H9 (cell line): ENCODE measurements around the gene DPM1. TPM values are rescaled to one million over a fixed set of nuclear protein-coding genes. Genes with fewer than 3 reads are reported as not detected.
A peak's percentile ranks its signal among the peaks of the same experiment; 100 is the strongest.

Source experiments
- DNase-seq: peaks from one replicate; pipeline ENCODE4 v3.0.0-alpha.2; 2017
- H2AFZ ChIP-seq: one replicate; pipeline ENCODE4 v1.6.1; 2013; ENCODE audit warnings: mild to moderate bottlenecking, low read length, control low read depth, moderate library complexity
- H2AK5ac ChIP-seq: 2 replicates; pipeline ENCODE4 v1.6.1; 2013; ENCODE audit warnings: low read length, control low read depth, mixed read lengths; ENCODE audit not compliant: insufficient read length
- H2BK120ac ChIP-seq: one replicate; pipeline ENCODE4 v1.6.1; 2013; ENCODE audit warnings: low read depth, mild to moderate bottlenecking, low read length, control low read depth, inconsistent platforms; ENCODE audit not compliant: poor library complexity, severe bottlenecking
- H2BK12ac ChIP-seq: 2 replicates; pipeline ENCODE4 v1.6.1; 2013; ENCODE audit warnings: low read length, control low read depth, mixed read lengths, low read depth; ENCODE audit not compliant: insufficient read length
- H2BK15ac ChIP-seq: 2 replicates; pipeline ENCODE4 v1.6.1; 2013; ENCODE audit warnings: low read depth, low read length, control low read depth
- H2BK20ac ChIP-seq: one replicate; pipeline ENCODE4 v1.6.1; 2013; ENCODE audit warnings: low read depth, mild to moderate bottlenecking, low read length, control low read depth, inconsistent platforms; ENCODE audit not compliant: poor library complexity, severe bottlenecking
- H2BK5ac ChIP-seq: 2 replicates; pipeline ENCODE4 v1.6.1; 2013; ENCODE audit warnings: low read length, control low read depth, mixed read lengths; ENCODE audit not compliant: insufficient read length
- H3K14ac ChIP-seq: 2 replicates; pipeline ENCODE4 v1.6.1; 2013; ENCODE audit warnings: low read length, control low read depth; ENCODE audit not compliant: insufficient read depth
- H3K18ac ChIP-seq: 2 replicates; pipeline ENCODE4 v1.6.1; 2013; ENCODE audit warnings: low read depth, mild to moderate bottlenecking, mixed read lengths, low read length, control low read depth; ENCODE audit not compliant: insufficient read length
- H3K23ac ChIP-seq: 2 replicates; pipeline ENCODE4 v1.6.1; 2013; ENCODE audit warnings: low read length, control low read depth, mixed read lengths, low read depth; ENCODE audit not compliant: insufficient read length
- H3K23me2 ChIP-seq: 2 replicates; pipeline ENCODE4 v1.6.1; 2013; ENCODE audit warnings: low read depth, mild to moderate bottlenecking, mixed read lengths, low read length, control low read depth; ENCODE audit not compliant: insufficient read length, poor library complexity, severe bottlenecking
- H3K27ac ChIP-seq: 2 replicates; pipeline ENCODE4 v1.5.1; 2013; ENCODE audit warnings: low read length, control low read depth, mixed read lengths, low read depth; ENCODE audit not compliant: insufficient read length
- H3K27me3 ChIP-seq: 2 replicates; pipeline ENCODE4 v1.6.1; 2013; ENCODE audit warnings: low read length, control low read depth, inconsistent platforms; ENCODE audit not compliant: insufficient read depth
- H3K4ac ChIP-seq: 2 replicates; pipeline ENCODE4 v1.6.1; 2013; ENCODE audit warnings: low read depth, mild to moderate bottlenecking, control low read depth, inconsistent platforms, low read length, moderate library complexity
- H3K4me1 ChIP-seq: 2 replicates; pipeline ENCODE4 v1.6.1; 2013; ENCODE audit warnings: low read length, control low read depth, inconsistent platforms; ENCODE audit not compliant: insufficient read depth
- H3K4me2 ChIP-seq: 2 replicates; pipeline ENCODE4 v1.6.1; 2013; ENCODE audit warnings: low read length, control low read depth, mixed read lengths; ENCODE audit not compliant: insufficient read length, insufficient read depth
- H3K56ac ChIP-seq: 2 replicates; pipeline ENCODE4 v1.6.1; 2013; ENCODE audit warnings: low read depth, mild to moderate bottlenecking, mixed read lengths, low read length, control low read depth; ENCODE audit not compliant: insufficient read length
- H3K79me1 ChIP-seq: 2 replicates; pipeline ENCODE4 v1.6.1; 2013; ENCODE audit warnings: low read depth, mild to moderate bottlenecking, moderate library complexity, low read length, control low read depth, inconsistent platforms; ENCODE audit not compliant: insufficient read depth, poor library complexity, severe bottlenecking
- H3K79me2 ChIP-seq: 2 replicates; pipeline ENCODE4 v1.6.1; 2013; ENCODE audit warnings: low read length, control low read depth, inconsistent platforms; ENCODE audit not compliant: insufficient read depth
- H3K9ac ChIP-seq: 2 replicates; pipeline ENCODE4 v1.6.1; 2013; ENCODE audit warnings: low read length, control low read depth, mixed read lengths; ENCODE audit not compliant: insufficient read length; ENCODE audit errors: extremely low read depth
- H3K9me3 ChIP-seq: one replicate; pipeline ENCODE4 v1.6.1; 2013; ENCODE audit warnings: low read depth, low read length, inconsistent platforms; ENCODE audit not compliant: control insufficient read depth
- H3T11ph ChIP-seq: one replicate; pipeline ENCODE4 v1.6.1; 2013; ENCODE audit warnings: mild to moderate bottlenecking, low read length, control low read depth, inconsistent platforms
- H4K20me1 ChIP-seq: one replicate; pipeline ENCODE4 v1.6.1; 2013; ENCODE audit not compliant: control insufficient read depth, insufficient read length, insufficient read depth
- H4K5ac ChIP-seq: 2 replicates; pipeline ENCODE4 v1.6.1; 2013; ENCODE audit warnings: low read depth, mild to moderate bottlenecking, mixed read lengths, low read length, control low read depth; ENCODE audit not compliant: insufficient read length
- H4K8ac ChIP-seq: replicated peaks from 2 replicates; pipeline ENCODE4 v1.6.1; 2013; ENCODE audit warnings: low read length, control low read depth, mixed read lengths, low read depth; ENCODE audit not compliant: insufficient read length
- H4K91ac ChIP-seq: 2 replicates; pipeline ENCODE4 v1.6.1; 2013; ENCODE audit warnings: low read depth, mild to moderate bottlenecking, moderate library complexity, mixed read lengths, low read length, control low read depth; ENCODE audit not compliant: insufficient read length
- H3K27ac Mint-ChIP-seq, 3 experiments: 2 replicates in 2 of 3; 3 replicates in 1 of 3; pipeline ENCODE4 v1.8.0; 2020 to 2021; ENCODE audit warnings: mixed read lengths in 3 of 3, mild to moderate bottlenecking in 1 of 3, moderate library complexity in 1 of 3
- H3K27me3 Mint-ChIP-seq: 2 replicates; pipeline ENCODE4 v1.8.0; 2021; ENCODE audit warnings: low read depth, mild to moderate bottlenecking, moderate library complexity, mixed read lengths
- H3K36me3 Mint-ChIP-seq, 3 experiments: 2 replicates in 2 of 3; 3 replicates in 1 of 3; pipeline ENCODE4 v1.8.0; 2020 to 2021; ENCODE audit warnings: low read depth in 3 of 3, mixed read lengths in 3 of 3; ENCODE audit not compliant: insufficient read depth in 1 of 3
- H3K4me1 Mint-ChIP-seq, 2 experiments: 2 replicates each; pipeline ENCODE4 v1.8.0; 2020; ENCODE audit warnings: mixed read lengths in 2 of 2
- H3K4me3 Mint-ChIP-seq, 2 experiments: 2 replicates in 1 of 2; 3 replicates in 1 of 2; pipeline ENCODE4 v1.8.0; 2020 to 2021; ENCODE audit warnings: mild to moderate bottlenecking in 2 of 2, mixed read lengths in 2 of 2, moderate library complexity in 1 of 2
- H3K9me3 Mint-ChIP-seq, 2 experiments: 2 replicates in 1 of 2; 3 replicates in 1 of 2; pipeline ENCODE4 v1.8.0; 2020; ENCODE audit warnings: mild to moderate bottlenecking in 2 of 2, mixed read lengths in 2 of 2, moderate library complexity in 1 of 2
- CTCF ChIP-seq: fragments of 200-600 bp; sonication (generic); conservative IDR thresholded peaks from 3 replicates; pipeline ENCODE4 v1.8.0; 2021; ENCODE audit warnings: antibody characterized with exemption, mild to moderate bottlenecking
- WGBS: extraction: QIAGEN DNeasy Blood & Tissue Kit; methylation state at CpG from one replicate; pipeline ENCODE4 v1.1.7; 2013; ENCODE audit warnings: missing lambda C conversion rate, low lambda C conversion rate, mixed read lengths; ENCODE audit not compliant: insufficient read length; ENCODE audit errors: extremely low coverage; 5-methylcytosine and 5-hydroxymethylcytosine counted together
- total RNA-seq: library from RNA; stranded (reverse); gene quantifications from 2 replicates; pipeline ENCODE4 v1.2.1, GENCODE V29; 2021

Gene DPM1
- total RNA-seq, 1 experiment from 2014 or later = 64.0 TPM

- peaks cover 6% of the 10 kb centered on the region for H3K4me1 ChIP-seq
- Mint-ChIP-seq H3K9me3 (peaks cover 0 to 7% of the 10 kb centered on the region in 2 experiments; a peak in 2 of 5 replicates), H3K27ac (peak overlapping the region; percentile 99), H3K4me1 (peaks cover 43 to 52% of the 10 kb centered on the region in 2 experiments), H3K4me3 (peak overlapping the region; percentile 92 to 95), H3K36me3 (peaks cover 35 to 80% (median 66%) of the 10 kb centered on the region in 3 experiments), H3K27me3 (no peaks in the 10 kb centered on the region)
- H3K27me3 ChIP-seq = no peaks in the 10 kb centered on the region
- peak overlapping the region; percentile 89 for H4K5ac ChIP-seq
- H2AFZ ChIP-seq = no peak overlapping the region
- H3K4ac ChIP-seq = peak overlapping the region; percentile 33; the same call in 1 of the 2 replicates
- H3T11ph ChIP-seq = no peak overlapping the region
- H3K9me3 ChIP-seq = no peaks in the 10 kb centered on the region
- H3K4me2 ChIP-seq = peak overlapping the region; percentile 93
- H3K56ac ChIP-seq = peak overlapping the region; percentile 66
- no peak overlapping the region for H2BK12ac ChIP-seq
- peak overlapping the region; percentile 47 for H2BK5ac ChIP-seq
- peaks cover 45% of the 10 kb centered on the region for H3K79me2 ChIP-seq
- H2BK20ac ChIP-seq = no peak overlapping the region
- peaks cover 14% of the 10 kb centered on the region for H3K23me2 ChIP-seq
- TF ChIP-seq CTCF = peak; percentile 98
- peak; percentile 96 for DNase-seq
- H3K14ac ChIP-seq = peak overlapping the region; percentile 92; the same call in 1 of the 2 replicates
- no peak overlapping the region for H4K8ac ChIP-seq
- peak overlapping the region; percentile 100 for H3K9ac ChIP-seq
- H2BK120ac ChIP-seq = peak overlapping the region; percentile 95
- H4K91ac ChIP-seq = no peak overlapping the region
- H3K79me1 ChIP-seq = no peaks in the 10 kb centered on the region
- H2BK15ac ChIP-seq = no peak overlapping the region
- WGBS = no CpG with 5 or more reads among the region's 13 CpGs
- peak overlapping the region; percentile 69 for H3K18ac ChIP-seq
- H2AK5ac ChIP-seq = peak overlapping the region; percentile 83
- no peaks in the 10 kb centered on the region for H4K20me1 ChIP-seq
- no peak overlapping the region for H3K23ac ChIP-seq
- H3K27ac ChIP-seq = peak overlapping the region; percentile 68
These were observed 28.8 kb downstream of the DPM1 start for GRCh38 chr20:50929299-50930138.
